ENCODE measurements around the gene LIPF. TPM values are rescaled to one million over a fixed set of nuclear protein-coding genes. Genes with fewer than 3 reads are reported as not detected.

LIPF gene
- total RNA-seq, 1 experiment from 2014 or later: not detected

GRCh38 chr10:88642963-88643362 is 21.3 kb upstream of the LIPF start:
- Histone ChIP-seq H3K36me3 (ENCODE audit: low read depth) (no peaks in the 10 kb centered on the region), H2AFZ (no peak overlapping the region), H3K27me3 (ENCODE audit: insufficient read depth, low read depth) (no peaks in the 10 kb centered on the region), H3F3A (ENCODE audit: insufficient read depth, low read depth) (no peaks in the 10 kb centered on the region), H3K79me2 (ENCODE audit: low read depth) (no peaks in the 10 kb centered on the region), H3K9me2 (ENCODE audit: insufficient read depth) (no peaks in the 10 kb centered on the region), H3K27ac (no peak overlapping the region), H3K4me3 (no peak overlapping the region), H3K4me1 (replicated peaks; ENCODE audit: insufficient read depth) (0 out of 2 replicates have a peak, but pooled peaks cover 7% of the 10 kb centered on the region), H3K9me3 (ENCODE audit: insufficient read depth, low read depth) (no peaks in the 10 kb centered on the region; the same call in 1 of the 2 replicates), H3K4me2 (no peak overlapping the region), H4K20me1 (ENCODE audit: insufficient read depth) (no peaks in the 10 kb centered on the region)
- CTCF ChIA-PET: no interaction called here
- BruUV-seq (replicated peaks): no TSS peak
- intact Hi-C loops (cut with micrococcal nuclease; ENCODE audit: unreplicated experiment): no loop called here
- no peak for TF ChIP-seq CTCF (conservative IDR thresholded peaks at IDR 0.05)
- TF ChIP-seq EZH2 (IDR thresholded peaks at IDR 0.05; ENCODE audit: low read depth): no peak
- POLR2A ChIA-PET (ENCODE audit: unreplicated experiment): no interaction called here
- DNase-seq: peak in 1 of 2 experiments; percentile 40

GRCh38 chr10:88647061-88647615 is 17.1 kb upstream of the LIPF start:
- Histone ChIP-seq H3K4me3 (no peak overlapping the region), H3K27me3 (ENCODE audit: insufficient read depth, low read depth) (no peaks in the 10 kb centered on the region), H3K4me2 (no peak overlapping the region), H3K79me2 (ENCODE audit: low read depth) (no peaks in the 10 kb centered on the region), H3K4me1 (replicated peaks; ENCODE audit: insufficient read depth) (0 out of 2 replicates have a peak, but pooled peaks cover 13% of the 10 kb centered on the region), H3K9me3 (ENCODE audit: insufficient read depth, low read depth) (no peaks in the 10 kb centered on the region; the same call in 1 of the 2 replicates), H3F3A (ENCODE audit: insufficient read depth, low read depth) (no peaks in the 10 kb centered on the region), H4K20me1 (ENCODE audit: insufficient read depth) (no peaks in the 10 kb centered on the region), H3K9me2 (ENCODE audit: insufficient read depth) (no peaks in the 10 kb centered on the region), H2AFZ (no peak overlapping the region), H3K27ac (no peak overlapping the region), H3K36me3 (ENCODE audit: low read depth) (no peaks in the 10 kb centered on the region)
- TF ChIP-seq CTCF (conservative IDR thresholded peaks at IDR 0.05) (no peak), EZH2 (IDR thresholded peaks at IDR 0.05; ENCODE audit: low read depth) (no peak)
- intact Hi-C loops (cut with micrococcal nuclease; ENCODE audit: unreplicated experiment): no loop called here
- ChIA-PET POLR2A (ENCODE audit: unreplicated experiment) (no interaction called here), CTCF (no interaction called here)
- no peak for DNase-seq
- no TSS peak for BruUV-seq (replicated peaks)

GRCh38 chr10:88651101-88651551 is 13.1 kb upstream of the LIPF start:
- Histone ChIP-seq H3K9me2 (ENCODE audit: insufficient read depth) (no peaks in the 10 kb centered on the region), H2AFZ (no peak overlapping the region), H3K79me2 (ENCODE audit: low read depth) (no peaks in the 10 kb centered on the region), H3K4me1 (replicated peaks; ENCODE audit: insufficient read depth) (0 out of 2 replicates have a peak, but pooled peaks cover 5% of the 10 kb centered on the region), H3K27ac (no peak overlapping the region), H3F3A (ENCODE audit: insufficient read depth, low read depth) (no peaks in the 10 kb centered on the region), H3K4me2 (no peak overlapping the region), H3K9me3 (ENCODE audit: insufficient read depth, low read depth) (no peaks in the 10 kb centered on the region), H4K20me1 (ENCODE audit: insufficient read depth) (no peaks in the 10 kb centered on the region), H3K4me3 (no peak overlapping the region), H3K27me3 (ENCODE audit: insufficient read depth, low read depth) (no peaks in the 10 kb centered on the region), H3K36me3 (ENCODE audit: low read depth) (no peaks in the 10 kb centered on the region)
- ChIA-PET CTCF (no interaction called here), POLR2A (ENCODE audit: unreplicated experiment) (no interaction called here)
- DNase-seq: peak in 1 of 2 experiments; percentile 52
- intact Hi-C loops (cut with micrococcal nuclease; ENCODE audit: unreplicated experiment): no loop called here
- no peak for TF ChIP-seq CTCF (conservative IDR thresholded peaks at IDR 0.05)
- TF ChIP-seq EZH2 (IDR thresholded peaks at IDR 0.05; ENCODE audit: low read depth): no peak
- no TSS peak for BruUV-seq (replicated peaks)

Data from PC-9 (cell line).